Glutamatergic neuron (in vitro differentiated cells): ENCODE results near the gene PIP5K1B. TPM values are rescaled to one million over a fixed set of nuclear protein-coding genes. Genes with fewer than 3 reads are reported as not detected.
"Not testable (repeated sequence)": the region's sequence is repeated elsewhere in the genome, so short reads cannot be mapped to it uniquely, and the experiment has no call there.

ENCODE experiments used
- DNase-seq: peaks from one replicate; pipeline ENCODE4 v3.0.0; 2022
- H3K27ac Mint-ChIP-seq: one replicate; pipeline ENCODE4 v1.8.0; 2020; ENCODE audit warnings: mild to moderate bottlenecking, mixed read lengths, inconsistent platforms; ENCODE audit not compliant: unreplicated experiment
- H3K27me3 Mint-ChIP-seq: one replicate; pipeline ENCODE4 v1.8.0; 2020; ENCODE audit warnings: mild to moderate bottlenecking, moderate library complexity, mixed read lengths, inconsistent platforms; ENCODE audit not compliant: unreplicated experiment
- H3K36me3 Mint-ChIP-seq: one replicate; pipeline ENCODE4 v1.8.0; 2020; ENCODE audit warnings: mild to moderate bottlenecking, mixed read lengths, inconsistent platforms; ENCODE audit not compliant: unreplicated experiment
- H3K4me1 Mint-ChIP-seq: one replicate; pipeline ENCODE4 v1.8.0; 2020; ENCODE audit warnings: mild to moderate bottlenecking, low read depth, mixed read lengths, inconsistent platforms; ENCODE audit not compliant: unreplicated experiment
- H3K4me3 Mint-ChIP-seq: one replicate; pipeline ENCODE4 v1.8.0; 2020; ENCODE audit warnings: mild to moderate bottlenecking, mixed read lengths, inconsistent platforms; ENCODE audit not compliant: unreplicated experiment
- H3K9me3 Mint-ChIP-seq: one replicate; pipeline ENCODE4 v1.8.0; 2020; ENCODE audit warnings: mild to moderate bottlenecking, moderate library complexity, mixed read lengths, inconsistent platforms; ENCODE audit not compliant: unreplicated experiment
- total RNA-seq: library from RNA; stranded (reverse); fragmentation: NEBNext Ultra II Directional; extraction: Animal tissue kit (Norgen Biotek cat#: 25700); gene quantifications from one replicate; pipeline ENCODE4 v1.2.1, GENCODE V29; 2021; ENCODE audit not compliant: unreplicated experiment
- TF ChIP-seq, protein P1 (sequence below): fragments of 200-600 bp; sonication (generic); IDR thresholded peaks from one replicate; pipeline ENCODE4 v1.5.0; 2021; ENCODE audit not compliant: partially characterized antibody, unreplicated experiment

Gene PIP5K1B
- total RNA-seq, 1 donor from 2014 or later: 0.27 TPM

DNA sequence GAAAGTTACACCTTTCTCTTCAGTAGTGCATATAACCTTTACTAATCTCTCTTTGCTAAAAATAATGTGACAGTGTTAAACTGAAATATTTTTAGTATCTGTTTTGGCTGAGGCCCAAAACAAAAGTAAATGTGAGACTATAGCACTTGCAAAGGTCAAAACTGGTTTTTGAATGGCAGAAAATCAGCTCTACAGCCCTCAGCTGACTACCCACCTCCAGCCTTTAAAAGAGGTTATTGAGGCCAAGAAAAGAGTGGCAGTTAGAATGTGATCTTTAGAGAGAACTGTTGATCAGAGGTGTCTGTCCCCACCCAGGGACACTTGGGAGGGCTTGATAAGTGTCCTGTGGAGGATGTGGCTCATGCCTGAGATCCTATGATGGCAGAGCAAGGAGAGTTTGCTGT, 278.0 kb downstream of the PIP5K1B start:
- no peak overlapping the region for H3K4me3 Mint-ChIP-seq
- no peak for DNase-seq
- no peaks in the 10 kb centered on the region for H3K36me3 Mint-ChIP-seq
- peaks cover 5% of the 10 kb centered on the region for H3K4me1 Mint-ChIP-seq
- TF ChIP-seq, protein P1, sequence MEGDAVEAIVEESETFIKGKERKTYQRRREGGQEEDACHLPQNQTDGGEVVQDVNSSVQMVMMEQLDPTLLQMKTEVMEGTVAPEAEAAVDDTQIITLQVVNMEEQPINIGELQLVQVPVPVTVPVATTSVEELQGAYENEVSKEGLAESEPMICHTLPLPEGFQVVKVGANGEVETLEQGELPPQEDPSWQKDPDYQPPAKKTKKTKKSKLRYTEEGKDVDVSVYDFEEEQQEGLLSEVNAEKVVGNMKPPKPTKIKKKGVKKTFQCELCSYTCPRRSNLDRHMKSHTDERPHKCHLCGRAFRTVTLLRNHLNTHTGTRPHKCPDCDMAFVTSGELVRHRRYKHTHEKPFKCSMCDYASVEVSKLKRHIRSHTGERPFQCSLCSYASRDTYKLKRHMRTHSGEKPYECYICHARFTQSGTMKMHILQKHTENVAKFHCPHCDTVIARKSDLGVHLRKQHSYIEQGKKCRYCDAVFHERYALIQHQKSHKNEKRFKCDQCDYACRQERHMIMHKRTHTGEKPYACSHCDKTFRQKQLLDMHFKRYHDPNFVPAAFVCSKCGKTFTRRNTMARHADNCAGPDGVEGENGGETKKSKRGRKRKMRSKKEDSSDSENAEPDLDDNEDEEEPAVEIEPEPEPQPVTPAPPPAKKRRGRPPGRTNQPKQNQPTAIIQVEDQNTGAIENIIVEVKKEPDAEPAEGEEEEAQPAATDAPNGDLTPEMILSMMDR: no peak
- no peaks in the 10 kb centered on the region for H3K9me3 Mint-ChIP-seq
- H3K27me3 Mint-ChIP-seq: no peaks in the 10 kb centered on the region
- H3K27ac Mint-ChIP-seq: no peak overlapping the region

GRCh38 chr9:68983522-68984424, 278.7 kb downstream of the PIP5K1B start:
- Mint-ChIP-seq H3K36me3 (no peaks in the 10 kb centered on the region), H3K4me3 (no peak overlapping the region), H3K4me1 (peaks cover 5% of the 10 kb centered on the region), H3K9me3 (no peaks in the 10 kb centered on the region), H3K27me3 (no peaks in the 10 kb centered on the region), H3K27ac (no peak overlapping the region)
- no peak for DNase-seq
- TF ChIP-seq, protein P1: no peak

GRCh38 chr9:68986949-68987348, 281.9 kb downstream of the PIP5K1B start:
- not testable (repeated sequence) for H3K36me3 Mint-ChIP-seq, H3K9me3 Mint-ChIP-seq, H3K27me3 Mint-ChIP-seq, H3K4me3 Mint-ChIP-seq, H3K4me1 Mint-ChIP-seq, H3K27ac Mint-ChIP-seq, DNase-seq

DNA sequence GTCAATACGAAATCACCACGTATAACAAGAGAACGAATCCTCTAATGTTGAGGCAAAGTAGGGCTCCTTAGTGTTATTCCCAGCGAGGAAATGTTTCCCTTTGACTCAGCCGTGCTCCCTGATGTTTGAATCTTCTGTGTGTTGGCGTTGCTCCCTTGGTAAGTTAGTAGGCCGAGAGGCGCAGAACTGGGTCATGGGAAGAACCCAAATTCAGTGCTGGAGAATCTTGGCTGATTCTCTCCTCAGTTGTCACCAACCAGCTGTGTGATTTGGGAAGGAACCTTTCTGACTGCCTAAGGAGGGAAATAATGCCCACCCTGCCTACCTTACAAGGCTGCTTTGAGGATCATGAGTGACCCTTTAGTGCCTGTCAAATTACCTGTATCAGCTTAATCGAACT, 286.4 kb downstream of the PIP5K1B start:
- Mint-ChIP-seq H3K36me3 (no peaks in the 10 kb centered on the region), H3K4me1 (no peaks in the 10 kb centered on the region), H3K4me3 (no peak overlapping the region)

DNA sequence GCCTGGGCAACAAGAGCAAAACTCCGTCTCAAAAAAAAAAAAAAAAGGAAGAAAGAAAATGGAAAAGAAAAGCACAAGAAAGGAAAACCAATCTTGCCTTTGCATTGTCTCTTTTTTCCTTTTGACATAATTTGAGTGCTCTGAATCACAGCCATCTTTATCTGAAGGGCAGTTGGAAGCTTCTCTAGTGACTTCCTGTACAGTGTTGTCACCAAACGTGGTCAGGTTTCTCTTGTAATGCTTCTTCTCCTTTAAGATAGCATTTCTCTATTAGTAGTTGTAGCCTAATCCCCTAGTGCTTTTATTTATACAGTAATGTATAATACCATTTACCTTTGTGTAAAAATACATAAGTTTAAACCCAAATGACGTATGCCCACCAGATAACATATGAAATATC, 290.7 kb downstream of the PIP5K1B start:
- Mint-ChIP-seq H3K9me3 (no peaks in the 10 kb centered on the region), H3K27ac (no peak overlapping the region), H3K4me1 (no peaks in the 10 kb centered on the region), H3K36me3 (no peaks in the 10 kb centered on the region), H3K27me3 (no peaks in the 10 kb centered on the region), H3K4me3 (no peak overlapping the region)
- TF ChIP-seq, protein P1: no peak
- no peak for DNase-seq

More for the DNA sequence above, 286.4 kb downstream of the PIP5K1B start:
- TF ChIP-seq, protein P1: no peak
- peaks cover 3% of the 10 kb centered on the region for H3K9me3 Mint-ChIP-seq
- DNase-seq: no peak
- no peak overlapping the region for H3K27ac Mint-ChIP-seq
- no peaks in the 10 kb centered on the region for H3K27me3 Mint-ChIP-seq
